CD4-positive, alpha-beta T cell (primary cell): ENCODE results near the gene THSD7B. TPM values are rescaled to one million over a fixed set of nuclear protein-coding genes. Genes with fewer than 3 reads are reported as not detected.

Experiments
- ATAC-seq: fragments of 200-7000 bp; cut with Tn5 transposase; one replicate; pipeline ENCODE4 v1.10.0; 2022; ENCODE audit warnings: mild to moderate bottlenecking; ENCODE audit not compliant: poor library complexity
- CTCF ChIA-PET: fragments of 350-600 bp; sonication (Branson Sonifier 250); formaldehyde crosslinking; loops from one replicate; lab custom pipeline; 2021; ENCODE audit warnings: antibody characterized with exemption, inconsistent platforms; lab: Charles Lee
- POLR2A ChIA-PET: fragments of 350-600 bp; sonication (Branson Sonifier 250); formaldehyde crosslinking; loops from one replicate; lab custom pipeline; 2021; ENCODE audit warnings: antibody characterized with exemption, inconsistent platforms; lab: Charles Lee
- DNase-seq, 14 experiments: peaks; one replicate each; pipeline ENCODE4 v3.0.0-alpha.2; 2013 to 2020; ENCODE audit warnings: mixed read lengths in 2 of 14
- H3K27ac ChIP-seq, 2 donors: one replicate each; pipeline versions ENCODE4 v1.5.1 to v1.7.0; 2013; ENCODE audit warnings: low read length in 2 of 2, low read depth in 1 of 2, mild to moderate bottlenecking in 1 of 2
- H3K27me3 ChIP-seq, 2 experiments: 1 replicate in 1 of 2; 2 replicates in 1 of 2; pipeline versions ENCODE4 v1.6.1 to v1.7.0; 2013; ENCODE audit warnings: low read length in 2 of 2, control low read depth in 1 of 2, mild to moderate bottlenecking in 1 of 2, moderate library complexity in 1 of 2; ENCODE audit not compliant: insufficient read depth in 2 of 2, control insufficient read depth in 1 of 2
- H3K36me3 ChIP-seq: one replicate; pipeline ENCODE4 v1.6.1; 2013; ENCODE audit warnings: low read length, control low read depth; ENCODE audit not compliant: insufficient read depth
- H3K4me1 ChIP-seq: one replicate; pipeline ENCODE4 v1.6.1; 2013; ENCODE audit warnings: low read length, control low read depth; ENCODE audit not compliant: insufficient read depth
- H3K4me3 ChIP-seq: one replicate; pipeline ENCODE4 v1.5.1; 2013; ENCODE audit warnings: mild to moderate bottlenecking, low read length, moderate library complexity
- H3K9me3 ChIP-seq, 2 experiments: 1 replicate in 1 of 2; 2 replicates in 1 of 2; pipeline versions ENCODE4 v1.6.1 to v1.7.0; 2013; ENCODE audit warnings: low read length in 2 of 2, mild to moderate bottlenecking in 2 of 2, control low read depth in 1 of 2, moderate library complexity in 1 of 2; ENCODE audit not compliant: control insufficient read depth in 1 of 2, insufficient read depth in 1 of 2
- H3K27ac Mint-ChIP-seq: one replicate; pipeline ENCODE4 v1.8.0; 2020; ENCODE audit warnings: mixed read lengths
- H3K27me3 Mint-ChIP-seq: one replicate; pipeline ENCODE4 v1.8.0; 2021; ENCODE audit warnings: mixed read lengths
- H3K36me3 Mint-ChIP-seq: one replicate; pipeline ENCODE4 v1.8.0; 2021; ENCODE audit warnings: low read depth, mixed read lengths
- H3K4me1 Mint-ChIP-seq: one replicate; pipeline ENCODE4 v1.8.0; 2021; ENCODE audit warnings: low read depth, mixed read lengths
- H3K4me3 Mint-ChIP-seq: one replicate; pipeline ENCODE4 v1.8.0; 2020; ENCODE audit warnings: mild to moderate bottlenecking, mixed read lengths
- H3K9me3 Mint-ChIP-seq: one replicate; pipeline ENCODE4 v1.8.0; 2020; ENCODE audit warnings: mixed read lengths
- CTCF ChIP-seq: fragments of 200-600 bp; IDR thresholded peaks from one replicate; pipeline ENCODE4 v1.8.0; 2022; ENCODE audit warnings: antibody characterized with exemption, mild to moderate bottlenecking
- intact Hi-C, 2 experiments: fragments of 100-400 bp; cut with DNase I in 1 of 2; cut with micrococcal nuclease in 1 of 2; formaldehyde crosslinking; loops; one replicate each; pipeline versions ENCODE4 v1.15.1 to v1.9.0; 2023 to 2025; cut with DNase I, micrococcal nuclease
- total RNA-seq, 174 experiments: library from RNA in 2 of 174; stranded (reverse) in 2 of 174; gene quantifications; one replicate each; pipeline ENCODE4 v1.2.3 and lab custom pipeline; 2021 to 2026

THSD7B gene
- total RNA-seq, 2 experiments from 2014 or later: not detected

DNA sequence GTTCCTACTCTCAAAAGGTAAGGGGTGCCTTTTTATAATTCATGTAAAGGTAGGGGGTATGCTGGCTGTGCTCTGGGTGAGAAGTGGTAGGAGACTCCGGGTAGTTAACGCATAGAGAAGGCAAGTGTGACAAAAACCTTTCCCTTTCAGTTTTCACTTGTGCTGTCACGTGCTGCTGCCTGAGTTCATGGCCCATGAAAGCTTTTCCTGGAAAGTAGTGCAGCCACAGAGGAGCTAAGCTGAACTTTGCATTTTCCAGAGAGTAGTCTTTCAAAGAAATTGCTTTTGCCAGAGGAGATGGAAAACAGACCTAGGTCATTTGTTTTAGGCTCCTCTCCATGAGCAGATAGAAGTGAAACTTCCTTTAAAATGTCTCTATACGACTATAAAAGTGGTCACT is 44.7 kb downstream of the THSD7B start:
- Mint-ChIP-seq H3K9me3 (no peaks in the 10 kb centered on the region), H3K4me3 (no peak overlapping the region), H3K4me1 (no peaks in the 10 kb centered on the region), H3K27me3 (no peaks in the 10 kb centered on the region), H3K36me3 (no peaks in the 10 kb centered on the region), H3K27ac (no peak overlapping the region)
- POLR2A ChIA-PET: no interaction called here
- no peaks in the 10 kb centered on the region for H3K27me3 ChIP-seq
- intact Hi-C loops: no loop called here
- H3K27ac ChIP-seq: no peak overlapping the region
- no peak for ATAC-seq
- no peak for TF ChIP-seq CTCF
- no peaks in the 10 kb centered on the region for H3K36me3 ChIP-seq
- no peaks in the 10 kb centered on the region for H3K4me1 ChIP-seq
- CTCF ChIA-PET: no interaction called here
- H3K4me3 ChIP-seq: no peak overlapping the region
- no peak for DNase-seq
- H3K9me3 ChIP-seq: no peaks in the 10 kb centered on the region

DNA sequence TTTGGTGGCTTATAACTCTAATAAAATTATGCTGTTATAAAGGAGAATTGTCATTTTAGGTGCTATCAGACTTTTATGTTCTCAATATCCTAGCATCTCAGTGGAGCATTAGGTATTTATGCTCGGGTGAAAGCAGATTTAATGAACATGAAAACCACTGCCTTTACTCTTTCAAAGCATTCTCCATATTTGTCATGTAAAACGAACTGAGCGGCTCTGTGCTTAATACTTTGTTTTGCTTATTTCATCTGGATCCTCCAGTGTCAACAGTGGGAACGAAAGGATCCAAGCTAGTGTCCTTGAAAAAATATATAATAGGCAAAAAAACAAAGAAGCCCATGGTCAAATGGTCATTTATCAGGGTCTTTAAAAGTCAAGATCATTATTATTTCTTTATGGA is 53.5 kb downstream of the THSD7B start:
- H3K36me3 Mint-ChIP-seq: no peaks in the 10 kb centered on the region
- H3K9me3 Mint-ChIP-seq: no peaks in the 10 kb centered on the region
- no peak overlapping the region for H3K4me3 ChIP-seq
- H3K27me3 Mint-ChIP-seq: no peaks in the 10 kb centered on the region
- ChIA-PET CTCF (no interaction called here), POLR2A (no interaction called here)
- no peaks in the 10 kb centered on the region for H3K27me3 ChIP-seq
- no peak for TF ChIP-seq CTCF
- intact Hi-C loops: no loop called here
- H3K27ac ChIP-seq: no peak overlapping the region
- no peaks in the 10 kb centered on the region for H3K9me3 ChIP-seq
- H3K36me3 ChIP-seq: no peaks in the 10 kb centered on the region
- H3K4me1 Mint-ChIP-seq: no peaks in the 10 kb centered on the region
- no peak overlapping the region for H3K4me3 Mint-ChIP-seq
- H3K27ac Mint-ChIP-seq: no peak overlapping the region
- DNase-seq: no peak
- no peak for ATAC-seq
- H3K4me1 ChIP-seq: no peaks in the 10 kb centered on the region

DNA sequence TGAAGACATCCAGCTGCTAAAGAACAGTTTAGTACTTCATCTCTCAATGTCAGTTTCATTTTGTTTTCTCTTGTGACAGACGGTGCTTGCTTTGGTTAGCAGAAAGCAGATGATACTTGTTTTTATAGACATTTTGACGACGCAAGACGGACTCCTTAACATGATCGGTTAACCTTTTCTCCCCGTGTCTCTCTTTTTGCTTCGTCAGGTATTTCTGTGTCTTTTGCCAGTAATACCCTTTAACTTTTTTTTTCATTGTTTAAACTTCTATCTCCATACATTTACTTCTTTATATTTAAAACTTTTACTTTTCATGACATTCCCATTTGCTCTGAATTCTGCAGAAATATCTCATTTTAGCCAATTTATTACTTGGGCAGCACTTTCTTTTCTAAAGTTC is 57.9 kb downstream of the THSD7B start:
- Mint-ChIP-seq H3K36me3 (no peaks in the 10 kb centered on the region), H3K4me3 (no peak overlapping the region), H3K27me3 (no peaks in the 10 kb centered on the region), H3K4me1 (no peaks in the 10 kb centered on the region), H3K9me3 (no peaks in the 10 kb centered on the region), H3K27ac (no peak overlapping the region)
- ChIA-PET CTCF (interaction anchor here (1.5 kb wide), 1 partner anchor 11 kb away, joined by 3 read pairs; no protein-coding TSS in a partner anchor), POLR2A (no interaction called here)
- no peak for TF ChIP-seq CTCF
- Histone ChIP-seq H3K36me3 (no peaks in the 10 kb centered on the region), H3K27ac (no peak overlapping the region), H3K27me3 (no peaks in the 10 kb centered on the region), H3K9me3 (no peaks in the 10 kb centered on the region), H3K4me3 (no peak overlapping the region), H3K4me1 (no peaks in the 10 kb centered on the region)
- ATAC-seq: no peak
- DNase-seq: no peak
- intact Hi-C loops: no loop called here
